Adrenal gland (tissue), 12 donors: Measurements from ENCODE around the gene GRID1. TPM values are rescaled to one million over a fixed set of nuclear protein-coding genes. Genes with fewer than 3 reads are reported as not detected.

Experiments
- DNase-seq, 7 donors: peaks; one replicate each; pipeline ENCODE4 v3.0.0-alpha.2; 2019 to 2020
- H3K27ac ChIP-seq, 5 donors: fragments of 200-600 bp; sonication (generic) in 4 of 5; 1 replicate in 3 of 5; 2 replicates in 2 of 5; pipeline versions ENCODE4 v1.5.1 to v1.8.0; 2016 to 2020; ENCODE audit warnings: mild to moderate bottlenecking in 1 of 5
- H3K27me3 ChIP-seq: fragments of 200-600 bp; 2 replicates; pipeline ENCODE4 v1.8.0; 2021
- H3K36me3 ChIP-seq, 2 donors: fragments of 200-600 bp; replicated peaks in 1 of 2; 1 replicate in 1 of 2; 2 replicates in 1 of 2; pipeline versions ENCODE4 v1.5.1 to v1.8.0; 2018 to 2022
- H3K4me1 ChIP-seq, 2 donors: fragments of 200-600 bp; replicated peaks in 1 of 2; 1 replicate in 1 of 2; 2 replicates in 1 of 2; pipeline versions ENCODE4 v1.5.1 to v1.8.0; 2018 to 2021
- H3K4me3 ChIP-seq, 4 donors: fragments of 200-600 bp; sonication (generic) in 3 of 4; one replicate each; pipeline ENCODE4 v1.5.1; 2016 to 2018
- H3K9me3 ChIP-seq, 3 donors: fragments of 200-600 bp; sonication (generic) in 1 of 3; replicated peaks in 1 of 3; 1 replicate in 2 of 3; 2 replicates in 1 of 3; pipeline versions ENCODE4 v1.5.1 to v1.8.0; 2016 to 2021
- POLR2A ChIP-seq, 2 donors: fragments of 450-650 bp; IDR thresholded peaks; one replicate each; pipeline ENCODE4 v1.6.1; 2017; ENCODE audit warnings: antibody characterized with exemption in 2 of 2, mild to moderate bottlenecking in 2 of 2, moderate library complexity in 1 of 2
- WGBS, 4 donors: extraction: QIAGEN DNeasy Blood & Tissue Kit in 2 of 4; methylation state at CpG; one replicate each; pipeline versions ENCODE4 v1.1.5 to v1.1.7; 2013 to 2017; 5-methylcytosine and 5-hydroxymethylcytosine counted together
- intact Hi-C, 2 donors: fragments of 100-400 bp; cut with DNase I; formaldehyde crosslinking; loops; one replicate each; pipeline versions ENCODE4 v1.14.1 to v1.15.0; 2022 to 2023
- polyA plus RNA-seq, 3 donors: library from polyadenylated mRNA; stranded (reverse); fragments of 200-250 nt in 2 of 3; fragments of 350-450 nt in 1 of 3; fragmentation: Illumina TruSeq in 1 of 3; extraction: RNeasy Lipid Tissue Mini Kit (QIAGEN cat#74804) in 1 of 3; gene quantifications; one replicate each; pipeline ENCODE4 v1.2.3, GENCODE V29; 2013 to 2014
- total RNA-seq, 9 donors: library from RNA; depleted of rRNA in 4 of 9; stranded (reverse); fragments of >200 nt in 4 of 9; fragments of 120-200 nt in 1 of 9; fragmentation: NEBNext Ultra II Directional in 1 of 9; extraction: Animal tissue kit (Norgen Biotek cat#: 25700) in 1 of 9; gene quantifications; one replicate each; pipeline versions ENCODE4 v1.1.0 to v1.2.4, GENCODE V29; 2013 to 2023
- TF ChIP-seq, protein P1 (sequence below), 6 experiments: fragments of 450-650 bp in 4 of 6; fragments of 200-600 bp in 2 of 6; sonication (generic) in 1 of 6; IDR thresholded peaks; 1 replicate in 5 of 6; 2 replicates in 1 of 6; pipeline versions ENCODE4 v1.5.1 to v1.8.0; 2016 to 2021; ENCODE audit warnings: antibody characterized with exemption in 6 of 6, mild to moderate bottlenecking in 2 of 6, moderate library complexity in 1 of 6
- donor health status: healthy with polysubstance abuse.
- donor health status: Bipolar disorder and iron deficiency.
- donor health status: DM: yes; HTN: yes; CAD: no.
- donor health status: DM: no; HTN: no; CAD: no.
- donor health status: DM: no; HTN: no; CAD: no.
- donor health status: DM: yes; HTN: yes; CAD: no.

GRID1 gene
- total and polyA plus RNA-seq, 12 donors, result 2.2 to 8.0 (median 4.1) TPM

DNA sequence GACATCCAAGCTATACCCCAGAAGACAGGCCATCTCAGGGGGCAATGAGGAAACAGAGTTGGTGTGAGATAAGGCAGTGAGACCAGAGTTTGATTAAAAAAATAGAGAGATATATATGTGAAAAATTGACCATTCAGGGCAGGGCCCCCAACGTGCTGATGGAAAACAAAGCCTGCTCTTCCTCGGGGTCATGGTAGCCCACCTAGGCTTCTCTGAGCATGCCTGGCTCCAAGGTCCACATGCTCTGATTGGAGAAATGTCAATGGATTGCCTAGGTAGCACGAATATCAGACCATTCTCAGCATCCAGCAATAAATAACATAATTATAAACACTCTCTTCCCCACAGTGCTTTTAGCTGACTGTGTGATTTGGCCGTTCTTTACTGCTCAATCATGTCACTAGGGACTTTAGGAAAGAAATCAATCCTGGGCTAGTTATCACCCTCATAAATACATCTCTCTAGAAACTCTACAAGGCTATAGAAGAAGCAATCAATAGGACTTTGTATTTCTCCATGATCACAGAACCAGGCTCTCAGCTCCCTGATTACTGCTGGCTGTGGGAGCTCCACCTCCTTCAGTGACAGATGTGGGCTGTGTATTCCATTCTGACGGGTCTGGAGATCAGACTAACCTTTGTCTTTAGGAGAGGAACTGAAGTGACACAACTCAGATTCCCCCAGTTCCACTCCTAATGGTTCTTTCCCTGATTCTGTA lies 766.4 kb downstream of the GRID1 start:
- H3K4me3 ChIP-seq, result no peak overlapping the region
- WGBS, 4 donors, result 64 to 74% (median 70%) methylated on average over 5 of the region's 5 CpGs
- intact Hi-C loops, result no loop called here
- no peaks in the 10 kb centered on the region for H3K9me3 ChIP-seq
- no peaks in the 10 kb centered on the region for H3K27me3 ChIP-seq
- DNase-seq, result no peak
- no peaks in the 10 kb centered on the region for H3K36me3 ChIP-seq
- no peak overlapping the region for H3K27ac ChIP-seq
- H3K4me1 ChIP-seq, result no peaks in the 10 kb centered on the region
- TF ChIP-seq, protein P1, sequence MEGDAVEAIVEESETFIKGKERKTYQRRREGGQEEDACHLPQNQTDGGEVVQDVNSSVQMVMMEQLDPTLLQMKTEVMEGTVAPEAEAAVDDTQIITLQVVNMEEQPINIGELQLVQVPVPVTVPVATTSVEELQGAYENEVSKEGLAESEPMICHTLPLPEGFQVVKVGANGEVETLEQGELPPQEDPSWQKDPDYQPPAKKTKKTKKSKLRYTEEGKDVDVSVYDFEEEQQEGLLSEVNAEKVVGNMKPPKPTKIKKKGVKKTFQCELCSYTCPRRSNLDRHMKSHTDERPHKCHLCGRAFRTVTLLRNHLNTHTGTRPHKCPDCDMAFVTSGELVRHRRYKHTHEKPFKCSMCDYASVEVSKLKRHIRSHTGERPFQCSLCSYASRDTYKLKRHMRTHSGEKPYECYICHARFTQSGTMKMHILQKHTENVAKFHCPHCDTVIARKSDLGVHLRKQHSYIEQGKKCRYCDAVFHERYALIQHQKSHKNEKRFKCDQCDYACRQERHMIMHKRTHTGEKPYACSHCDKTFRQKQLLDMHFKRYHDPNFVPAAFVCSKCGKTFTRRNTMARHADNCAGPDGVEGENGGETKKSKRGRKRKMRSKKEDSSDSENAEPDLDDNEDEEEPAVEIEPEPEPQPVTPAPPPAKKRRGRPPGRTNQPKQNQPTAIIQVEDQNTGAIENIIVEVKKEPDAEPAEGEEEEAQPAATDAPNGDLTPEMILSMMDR (IDR thresholded peaks at IDR 0.05), result no peak
- TF ChIP-seq POLR2A (IDR thresholded peaks at IDR 0.05), result no peak

DNA sequence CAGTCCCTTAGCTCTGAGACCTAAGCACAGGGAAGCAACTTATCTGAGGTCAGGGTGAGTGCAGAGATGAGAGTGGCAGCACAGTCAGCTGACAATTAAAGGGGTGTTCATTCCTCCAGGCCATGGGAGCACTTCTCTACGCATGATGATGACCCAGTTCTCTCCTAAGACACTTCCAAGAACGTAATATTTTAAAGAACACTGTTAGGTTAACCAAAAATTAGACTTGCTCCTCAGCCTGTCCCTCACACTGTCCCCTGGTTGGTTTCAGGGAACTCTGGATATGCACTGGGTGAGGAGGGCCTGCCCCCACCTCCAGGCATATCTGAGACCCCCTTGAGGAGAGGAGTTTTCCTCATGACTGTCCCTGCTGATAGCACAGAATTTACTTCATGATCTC lies 767.5 kb downstream of the GRID1 start:
- intact Hi-C loops, result no loop called here
- Histone ChIP-seq H3K4me3 (no peak overlapping the region), H3K27me3 (no peaks in the 10 kb centered on the region), H3K9me3 (no peaks in the 10 kb centered on the region), H3K36me3 (no peaks in the 10 kb centered on the region), H3K27ac (no peak overlapping the region), H3K4me1 (no peaks in the 10 kb centered on the region)
- DNase-seq, result no peak
- TF ChIP-seq POLR2A (IDR thresholded peaks at IDR 0.05), result no peak
- TF ChIP-seq, protein P1 (IDR thresholded peaks at IDR 0.05), result no peak
- WGBS, 4 donors, result 84 to 92% (median 91%) methylated on average over 2 of the region's 2 CpGs

- intact Hi-C loops, result no loop called here
- H3K9me3 ChIP-seq, result no peaks in the 10 kb centered on the region
- no peaks in the 10 kb centered on the region for H3K4me1 ChIP-seq
- H3K36me3 ChIP-seq, result no peaks in the 10 kb centered on the region
- DNase-seq, result no peak
- H3K27me3 ChIP-seq, result no peaks in the 10 kb centered on the region
- H3K4me3 ChIP-seq, result no peak overlapping the region
- no peak overlapping the region for H3K27ac ChIP-seq
- TF ChIP-seq, protein P1 (IDR thresholded peaks at IDR 0.05), result no peak
- no peak for TF ChIP-seq POLR2A (IDR thresholded peaks at IDR 0.05)
- WGBS, 4 donors, result 78 to 91% (median 87%) methylated on average over 6 of the region's 6 CpGs
These were observed 767.9 kb downstream of the GRID1 start for GRCh38 chr10:85598646-85599045.

DNA sequence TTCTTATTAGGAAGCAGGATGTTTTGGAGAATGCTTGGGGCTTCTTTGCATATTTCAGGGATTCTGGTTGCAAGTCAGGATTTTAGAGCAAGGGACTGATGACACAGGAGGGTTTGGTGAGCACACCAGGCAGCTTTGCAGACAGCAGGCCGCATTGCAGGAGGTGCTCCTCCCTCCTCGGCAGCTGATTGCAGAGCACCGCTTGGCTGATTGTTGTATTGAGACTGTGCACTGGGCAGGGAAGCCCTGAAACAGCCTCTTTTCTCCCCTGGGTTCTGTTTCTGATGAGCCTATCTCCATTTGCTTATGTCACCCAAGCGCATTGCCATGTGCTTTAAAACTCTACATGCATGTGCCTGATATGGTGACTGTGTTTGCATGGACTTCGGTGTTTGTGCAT lies 769.6 kb downstream of the GRID1 start:
- intact Hi-C loops, result no loop called here
- 88 to 94% (median 90%) methylated on average over 4 to 5 of the region's 5 CpGs for WGBS, 4 donors
- Histone ChIP-seq H3K27me3 (no peaks in the 10 kb centered on the region), H3K27ac (no peak overlapping the region), H3K4me1 (no peaks in the 10 kb centered on the region), H3K4me3 (no peak overlapping the region), H3K9me3 (no peaks in the 10 kb centered on the region), H3K36me3 (no peaks in the 10 kb centered on the region)
- DNase-seq, result no peak
- no peak for TF ChIP-seq POLR2A (IDR thresholded peaks at IDR 0.05)
- TF ChIP-seq, protein P1 (IDR thresholded peaks at IDR 0.05), result no peak
